HG03135 (cell line): ENCODE results near the gene TMTC1.

ENCODE experiments used
- ATAC-seq: cut with Tn5 transposase; IDR thresholded peaks from one replicate; pipeline ENCODE4 v1.9.1; 2021; ENCODE audit warnings: mild to moderate bottlenecking, moderate library complexity; ENCODE audit not compliant: unreplicated experiment

TMTC1 gene

GRCh38 chr12:29545102-29545467, 238.7 kb downstream of the TMTC1 start:
- peak; percentile 90 for ATAC-seq

- ATAC-seq = no peak
Measured at GRCh38 chr12:29544428-29545101, 239.2 kb downstream of the TMTC1 start.

- ATAC-seq = no peak
Measured at GRCh38 chr12:29543036-29543435, 240.7 kb downstream of the TMTC1 start.

- ATAC-seq = no peak
Measured at GRCh38 chr12:29537298-29537697, 246.4 kb downstream of the TMTC1 start.

GRCh38 chr12:29534935-29535334, 248.8 kb downstream of the TMTC1 start:
- no peak for ATAC-seq

GRCh38 chr12:29533815-29534489, 249.8 kb downstream of the TMTC1 start:
- ATAC-seq = no peak

- no peak for ATAC-seq
Measured at GRCh38 chr12:29531471-29531870, 252.3 kb downstream of the TMTC1 start.

GRCh38 chr12:29530436-29530835, 253.3 kb downstream of the TMTC1 start:
- no peak for ATAC-seq

- no peak for ATAC-seq
Measured at GRCh38 chr12:29528161-29528560, 255.6 kb downstream of the TMTC1 start.

- ATAC-seq = no peak
Measured at GRCh38 chr12:29521951-29522350, 261.8 kb downstream of the TMTC1 start.

GRCh38 chr12:29519585-29520182, 264.1 kb downstream of the TMTC1 start:
- ATAC-seq = no peak

- no peak for ATAC-seq
Measured at GRCh38 chr12:29518407-29518806, 265.3 kb downstream of the TMTC1 start.

- ATAC-seq = no peak
Measured at GRCh38 chr12:29517264-29517663, 266.5 kb downstream of the TMTC1 start.

GRCh38 chr12:29516431-29516875, 267.3 kb downstream of the TMTC1 start:
- ATAC-seq = no peak

GRCh38 chr12:29510591-29511185, 273.1 kb downstream of the TMTC1 start:
- ATAC-seq = no peak

GRCh38 chr12:29509503-29509902, 274.2 kb downstream of the TMTC1 start:
- ATAC-seq = no peak

GRCh38 chr12:29508949-29509348, 274.8 kb downstream of the TMTC1 start:
- no peak for ATAC-seq

- no peak for ATAC-seq
Measured at GRCh38 chr12:29505122-29505521, 278.6 kb downstream of the TMTC1 start.

- no peak for ATAC-seq
Measured at GRCh38 chr12:29503283-29503682, 280.5 kb downstream of the TMTC1 start.

- ATAC-seq = no peak
Measured at GRCh38 chr12:29499235-29499634, 284.5 kb downstream of the TMTC1 start.

GRCh38 chr12:29497588-29497987, 286.2 kb downstream of the TMTC1 start, which contains the start of gene OVCH1:
TSS of gene OVCH1 (minus strand) at chr12:29497686. CDS start at chr12:29497686, 0 bp downstream.
- no peak for ATAC-seq

- ATAC-seq = no peak
Measured at GRCh38 chr12:29492891-29493290, 290.9 kb downstream of the TMTC1 start.
